Chondrocyte (in vitro differentiated cells): ENCODE results near the gene GPR82. TPM values are rescaled to one million over a fixed set of nuclear protein-coding genes. Genes with fewer than 3 reads are reported as not detected.

Source experiments
- DNase-seq: peaks from one replicate; pipeline ENCODE4 v3.0.0; 2021; ENCODE audit warnings: mixed read lengths, low spot score
- H3K27ac Mint-ChIP-seq: one replicate; pipeline ENCODE4 v1.8.0; 2021; ENCODE audit warnings: mild to moderate bottlenecking, moderate library complexity, mixed read lengths; ENCODE audit not compliant: unreplicated experiment
- H3K27me3 Mint-ChIP-seq: 2 replicates; pipeline ENCODE4 v1.8.0; 2021; ENCODE audit warnings: low read depth, mixed read lengths
- H3K36me3 Mint-ChIP-seq: 2 replicates; pipeline ENCODE4 v1.8.0; 2021; ENCODE audit warnings: low read depth, mixed read lengths
- H3K4me1 Mint-ChIP-seq: 2 replicates; pipeline ENCODE4 v1.8.0; 2021; ENCODE audit warnings: low read depth, mild to moderate bottlenecking, mixed read lengths
- H3K4me3 Mint-ChIP-seq: one replicate; pipeline ENCODE4 v1.8.0; 2021; ENCODE audit warnings: mild to moderate bottlenecking, moderate library complexity, mixed read lengths; ENCODE audit not compliant: unreplicated experiment
- H3K9me3 Mint-ChIP-seq: 2 replicates; pipeline ENCODE4 v1.8.0; 2021; ENCODE audit warnings: low read depth, mixed read lengths
- total RNA-seq: library from RNA; stranded (reverse); gene quantifications from 3 replicates; pipeline ENCODE4 v1.2.1, GENCODE V29; 2021
- TF ChIP-seq, protein P1 (sequence below): fragments of 200-600 bp; sonication (generic); IDR thresholded peaks from 2 replicates; pipeline ENCODE4 v1.5.0; 2021; ENCODE audit warnings: antibody characterized with exemption, mild to moderate bottlenecking, moderate library complexity

GPR82 gene
- total RNA-seq, 1 donor from 2014 or later, result not detected

DNA sequence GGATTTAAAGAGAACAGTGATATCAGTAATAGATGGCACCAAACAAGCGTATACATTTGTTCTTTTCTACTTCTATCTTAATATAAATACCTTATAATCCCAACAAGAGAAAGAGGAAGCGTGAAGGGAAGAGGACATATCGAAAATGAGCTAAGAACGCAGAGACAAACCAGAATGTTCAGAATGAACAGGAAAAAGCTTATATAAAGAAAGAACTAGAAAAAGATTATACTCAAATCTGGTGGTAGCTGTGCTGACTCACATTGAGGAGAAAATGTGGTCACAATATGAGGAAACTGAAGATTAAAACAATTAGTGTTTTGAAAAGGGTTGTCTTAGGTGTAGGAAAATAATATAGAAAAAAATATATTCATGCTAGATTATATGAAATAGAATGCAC lies 37.2 kb upstream of the GPR82 start:
- no peak overlapping the region for H3K4me3 Mint-ChIP-seq
- H3K36me3 Mint-ChIP-seq, result no peaks in the 10 kb centered on the region
- H3K27me3 Mint-ChIP-seq, result no peaks in the 10 kb centered on the region
- TF ChIP-seq, protein P1, sequence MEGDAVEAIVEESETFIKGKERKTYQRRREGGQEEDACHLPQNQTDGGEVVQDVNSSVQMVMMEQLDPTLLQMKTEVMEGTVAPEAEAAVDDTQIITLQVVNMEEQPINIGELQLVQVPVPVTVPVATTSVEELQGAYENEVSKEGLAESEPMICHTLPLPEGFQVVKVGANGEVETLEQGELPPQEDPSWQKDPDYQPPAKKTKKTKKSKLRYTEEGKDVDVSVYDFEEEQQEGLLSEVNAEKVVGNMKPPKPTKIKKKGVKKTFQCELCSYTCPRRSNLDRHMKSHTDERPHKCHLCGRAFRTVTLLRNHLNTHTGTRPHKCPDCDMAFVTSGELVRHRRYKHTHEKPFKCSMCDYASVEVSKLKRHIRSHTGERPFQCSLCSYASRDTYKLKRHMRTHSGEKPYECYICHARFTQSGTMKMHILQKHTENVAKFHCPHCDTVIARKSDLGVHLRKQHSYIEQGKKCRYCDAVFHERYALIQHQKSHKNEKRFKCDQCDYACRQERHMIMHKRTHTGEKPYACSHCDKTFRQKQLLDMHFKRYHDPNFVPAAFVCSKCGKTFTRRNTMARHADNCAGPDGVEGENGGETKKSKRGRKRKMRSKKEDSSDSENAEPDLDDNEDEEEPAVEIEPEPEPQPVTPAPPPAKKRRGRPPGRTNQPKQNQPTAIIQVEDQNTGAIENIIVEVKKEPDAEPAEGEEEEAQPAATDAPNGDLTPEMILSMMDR, result no peak
- DNase-seq, result no peak
- H3K9me3 Mint-ChIP-seq, result peaks cover 4% of the 10 kb centered on the region
- H3K27ac Mint-ChIP-seq, result no peak overlapping the region
- H3K4me1 Mint-ChIP-seq, result peaks cover under 1% of the 10 kb centered on the region

DNA sequence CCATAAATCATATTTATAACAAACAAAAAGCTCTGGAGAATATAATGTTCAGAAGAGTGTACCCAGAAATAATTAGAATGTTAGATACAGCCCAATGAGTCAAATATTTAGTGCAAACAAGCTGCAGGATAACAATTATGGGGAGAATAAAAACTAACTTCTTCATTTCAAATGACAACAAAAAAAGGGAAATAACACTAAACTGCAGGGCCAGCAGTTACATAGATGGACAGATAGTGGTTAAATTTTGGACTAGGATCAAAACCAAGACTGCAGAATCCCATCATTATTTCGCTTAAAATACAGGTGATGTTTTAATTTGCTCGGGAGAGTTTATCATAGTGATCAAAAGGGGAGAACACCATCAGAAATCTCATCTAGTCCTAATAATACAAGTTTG lies 35.8 kb upstream of the GPR82 start:
- H3K27me3 Mint-ChIP-seq, result no peaks in the 10 kb centered on the region
- H3K9me3 Mint-ChIP-seq, result peaks cover 4% of the 10 kb centered on the region
- H3K27ac Mint-ChIP-seq, result no peak overlapping the region
- H3K4me1 Mint-ChIP-seq, result peaks cover 9% of the 10 kb centered on the region
- no peak overlapping the region for H3K4me3 Mint-ChIP-seq
- H3K36me3 Mint-ChIP-seq, result no peaks in the 10 kb centered on the region
- no peak for DNase-seq
- TF ChIP-seq, protein P1, result no peak

DNA sequence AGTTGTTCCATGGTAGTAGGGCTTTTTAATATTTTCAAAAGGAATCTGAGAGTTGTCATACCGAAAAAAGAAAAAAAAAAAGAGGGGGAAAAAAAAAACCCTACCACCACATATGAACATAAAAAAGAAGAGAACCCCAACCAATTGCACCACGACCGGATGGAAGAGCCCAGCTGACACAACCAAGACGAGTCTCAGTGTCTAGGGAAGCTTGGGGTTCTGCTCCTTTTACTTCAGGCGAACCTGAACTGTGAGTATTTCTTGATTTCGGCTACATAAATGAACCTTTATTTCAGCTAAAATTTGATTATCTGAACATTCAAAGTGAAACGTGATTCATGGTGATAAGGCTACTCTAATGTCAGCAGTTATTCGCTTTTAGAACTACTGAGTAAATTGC lies 35.1 kb upstream of the GPR82 start, which contains the start of gene GPR34:
Gene GPR34, plus strand, starts transcription at position 139 of the 400 bp plus-strand sequence. CDS start 6,661 bp downstream, outside the sequence.
- Mint-ChIP-seq H3K9me3 (peaks cover 2% of the 10 kb centered on the region), H3K4me1 (peaks cover 13% of the 10 kb centered on the region), H3K27ac (no peak within 1 kb of the TSS), H3K4me3 (no peak within 1 kb of the TSS), H3K27me3 (no peaks in the 10 kb centered on the region), H3K36me3 (no peaks in the 10 kb centered on the region)
- DNase-seq, result no peak
- TF ChIP-seq, protein P1, result no peak

DNA sequence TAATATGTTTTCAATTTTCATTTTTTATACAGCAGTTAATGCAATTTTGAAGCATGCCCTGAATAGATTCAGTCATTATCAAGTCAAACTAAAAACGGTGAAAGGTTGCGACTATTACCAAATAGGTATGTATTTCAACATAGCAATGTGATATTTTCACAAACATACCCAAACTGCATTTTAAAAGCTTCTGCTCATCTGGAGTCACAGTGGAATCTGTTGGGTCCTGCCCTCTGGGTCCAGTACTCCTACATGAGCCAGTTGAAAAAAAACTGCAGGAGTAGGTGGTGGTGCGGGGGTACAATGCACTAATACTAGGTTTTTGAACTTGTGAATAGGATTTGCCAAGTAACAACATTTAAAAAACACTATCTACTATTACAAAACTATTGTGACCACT lies 34.3 kb upstream of the GPR82 start:
- H3K27ac Mint-ChIP-seq, result no peak overlapping the region
- TF ChIP-seq, protein P1, result no peak
- peaks cover 20% of the 10 kb centered on the region for H3K4me1 Mint-ChIP-seq
- H3K9me3 Mint-ChIP-seq, result peaks cover 3% of the 10 kb centered on the region
- H3K4me3 Mint-ChIP-seq, result no peak overlapping the region
- H3K36me3 Mint-ChIP-seq, result no peaks in the 10 kb centered on the region
- DNase-seq, result no peak
- H3K27me3 Mint-ChIP-seq, result no peaks in the 10 kb centered on the region

DNA sequence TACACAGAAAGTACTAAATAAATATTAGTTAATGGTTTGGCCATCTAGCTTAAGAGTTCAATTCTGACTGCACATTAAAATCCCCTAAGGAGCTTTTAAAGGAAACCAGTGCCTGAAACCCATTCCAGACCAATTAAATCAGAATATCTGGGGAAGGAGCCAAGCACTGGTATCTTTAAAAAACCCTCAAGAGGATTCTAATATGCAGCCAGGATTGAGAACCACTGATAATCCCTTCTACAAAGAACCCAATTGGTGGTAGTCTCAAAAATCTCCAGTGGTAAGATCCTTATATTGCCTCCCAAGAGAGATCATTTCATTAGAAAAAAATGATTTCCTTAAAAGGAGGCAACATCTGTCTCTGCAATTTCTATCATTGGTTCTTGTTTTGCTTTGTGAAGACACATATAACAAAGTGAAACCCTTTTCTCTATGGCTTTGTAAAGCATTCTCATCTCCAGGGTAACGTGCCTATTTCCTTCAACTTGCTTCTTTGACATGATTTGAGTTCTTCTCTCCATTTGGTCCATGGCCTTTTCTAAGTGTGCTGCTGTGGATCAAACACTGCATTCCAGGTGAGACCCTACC lies 31.7 kb upstream of the GPR82 start:
- TF ChIP-seq, protein P1, result no peak
- Mint-ChIP-seq H3K27me3 (no peaks in the 10 kb centered on the region), H3K27ac (peak overlapping the region; percentile 13), H3K4me3 (no peak overlapping the region), H3K4me1 (peaks cover 29% of the 10 kb centered on the region), H3K9me3 (peaks cover 6% of the 10 kb centered on the region), H3K36me3 (no peaks in the 10 kb centered on the region)
- no peak for DNase-seq
